Measurements from ENCODE around the gene RASSF4.

The RASSF4 gene

DNA sequence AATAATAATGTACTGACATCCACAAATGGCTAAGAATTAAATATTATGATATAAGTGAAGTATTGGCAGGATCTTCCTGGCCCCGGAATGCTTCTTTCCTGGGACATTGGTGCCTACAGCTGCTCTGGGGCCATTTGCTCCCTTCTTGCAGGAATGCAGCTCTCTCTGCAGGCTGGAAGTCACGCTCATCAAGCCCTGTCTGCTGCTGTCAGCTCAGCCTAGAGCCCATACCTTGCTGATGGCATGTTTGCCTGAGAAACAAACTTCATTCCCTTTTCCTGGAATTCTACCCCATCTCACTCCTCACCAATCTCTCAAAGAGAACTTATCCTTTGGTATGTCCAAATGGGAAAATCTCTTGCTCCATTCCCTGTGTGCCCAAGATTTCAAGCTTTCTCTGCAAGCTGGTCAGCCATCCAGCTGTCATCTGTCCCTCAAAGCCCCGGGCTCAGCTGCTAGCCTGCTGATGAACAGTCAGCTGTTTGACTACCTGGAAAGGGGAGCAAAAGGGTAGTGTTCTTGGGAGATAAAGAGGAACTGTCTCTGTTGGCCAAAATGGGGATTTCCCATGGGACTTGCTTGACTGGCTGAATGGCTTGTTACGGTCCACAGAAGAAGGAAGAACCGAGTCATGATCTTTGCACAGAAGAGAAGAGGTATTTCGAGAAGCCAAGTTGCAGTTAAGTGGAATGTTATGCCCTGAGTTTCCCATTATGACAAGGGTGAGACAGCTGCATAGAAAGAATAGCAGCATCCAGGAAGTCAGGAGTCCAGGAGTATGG lies 12.0 kb upstream of the RASSF4 start:
- TF ChIP-seq, protein P1, sequence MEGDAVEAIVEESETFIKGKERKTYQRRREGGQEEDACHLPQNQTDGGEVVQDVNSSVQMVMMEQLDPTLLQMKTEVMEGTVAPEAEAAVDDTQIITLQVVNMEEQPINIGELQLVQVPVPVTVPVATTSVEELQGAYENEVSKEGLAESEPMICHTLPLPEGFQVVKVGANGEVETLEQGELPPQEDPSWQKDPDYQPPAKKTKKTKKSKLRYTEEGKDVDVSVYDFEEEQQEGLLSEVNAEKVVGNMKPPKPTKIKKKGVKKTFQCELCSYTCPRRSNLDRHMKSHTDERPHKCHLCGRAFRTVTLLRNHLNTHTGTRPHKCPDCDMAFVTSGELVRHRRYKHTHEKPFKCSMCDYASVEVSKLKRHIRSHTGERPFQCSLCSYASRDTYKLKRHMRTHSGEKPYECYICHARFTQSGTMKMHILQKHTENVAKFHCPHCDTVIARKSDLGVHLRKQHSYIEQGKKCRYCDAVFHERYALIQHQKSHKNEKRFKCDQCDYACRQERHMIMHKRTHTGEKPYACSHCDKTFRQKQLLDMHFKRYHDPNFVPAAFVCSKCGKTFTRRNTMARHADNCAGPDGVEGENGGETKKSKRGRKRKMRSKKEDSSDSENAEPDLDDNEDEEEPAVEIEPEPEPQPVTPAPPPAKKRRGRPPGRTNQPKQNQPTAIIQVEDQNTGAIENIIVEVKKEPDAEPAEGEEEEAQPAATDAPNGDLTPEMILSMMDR (IDR thresholded peaks at IDR 0.05; ENCODE audit: low read depth, low read length, missing control alignments), result no peak
- no peak overlapping the region for H3K4me3 ChIP-seq (ENCODE audit: low read depth, low read length)
- H3K27ac ChIP-seq, result no peak overlapping the region
- no peaks in the 10 kb centered on the region for H3K27me3 ChIP-seq (replicated peaks)
- H3K36me3 ChIP-seq (replicated peaks), result no peaks in the 10 kb centered on the region
- no peak for DNase-seq
- in situ Hi-C loops (cut with HindIII; ENCODE audit: low pct_ligation_motif_present, low sequenced_read_pairs), result no loop called here

DNA sequence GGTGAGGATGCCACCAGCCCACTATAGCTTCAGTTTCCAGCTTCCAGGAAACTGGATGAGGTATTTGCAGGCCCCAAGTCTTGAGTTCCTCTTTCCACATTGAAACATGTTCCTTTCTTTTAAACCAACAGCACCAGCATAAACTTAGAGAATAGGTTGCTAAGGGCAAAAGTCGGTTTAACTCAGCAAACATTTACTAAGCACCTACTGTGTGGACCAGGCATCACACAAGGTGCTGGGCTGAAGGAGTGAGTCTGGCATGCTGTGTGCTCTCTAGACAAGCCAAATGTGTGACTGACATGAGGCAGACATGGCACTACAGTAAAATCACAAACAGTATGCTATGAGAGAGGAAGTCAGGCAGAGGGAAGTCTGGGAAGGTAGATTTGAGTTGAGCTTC lies 11.0 kb upstream of the RASSF4 start:
- H3K4me3 ChIP-seq (ENCODE audit: low read depth, low read length), result no peak overlapping the region
- DNase-seq, result no peak
- in situ Hi-C loops (cut with HindIII; ENCODE audit: low pct_ligation_motif_present, low sequenced_read_pairs), result no loop called here
- no peaks in the 10 kb centered on the region for H3K36me3 ChIP-seq (replicated peaks)
- TF ChIP-seq, protein P1 (IDR thresholded peaks at IDR 0.05; ENCODE audit: low read depth, low read length, missing control alignments), result no peak
- no peaks in the 10 kb centered on the region for H3K27me3 ChIP-seq (replicated peaks)
- no peak overlapping the region for H3K27ac ChIP-seq

DNA sequence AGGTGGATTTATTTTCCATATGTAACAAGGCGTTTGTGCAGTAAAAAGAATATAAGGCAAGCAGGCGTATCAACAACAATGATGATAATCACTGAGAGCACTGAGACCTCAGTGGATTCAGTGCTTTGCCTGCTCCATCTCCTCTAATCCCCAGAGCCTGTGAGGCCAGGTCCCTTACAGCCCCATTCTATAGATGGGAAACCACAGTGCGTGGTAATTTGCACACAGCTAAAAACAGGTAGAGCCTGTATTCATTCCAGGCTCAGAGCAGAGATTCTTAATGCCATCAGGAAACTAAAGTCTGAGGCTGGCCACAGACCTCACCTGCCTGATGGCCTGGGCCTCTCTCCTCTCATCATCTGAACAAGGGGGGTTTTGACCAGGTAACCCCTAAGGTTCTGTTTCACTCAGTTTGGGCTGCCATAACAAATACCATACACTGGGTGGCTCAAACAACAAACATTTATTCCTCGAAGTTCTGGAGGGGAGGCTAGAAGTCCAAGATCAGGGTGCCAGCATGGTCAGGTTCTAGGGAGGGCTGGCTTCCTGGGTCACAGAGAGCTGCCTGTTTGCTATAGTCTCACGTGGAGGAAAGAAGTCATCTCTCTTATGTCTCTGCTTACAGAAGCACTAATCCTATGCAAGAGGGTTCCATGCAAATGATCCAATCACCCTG lies 10.3 kb upstream of the RASSF4 start:
- DNase-seq, result no peak
- in situ Hi-C loops (cut with HindIII; ENCODE audit: low pct_ligation_motif_present, low sequenced_read_pairs), result no loop called here
- no peaks in the 10 kb centered on the region for H3K27me3 ChIP-seq (replicated peaks)
- no peak overlapping the region for H3K27ac ChIP-seq
- no peak overlapping the region for H3K4me3 ChIP-seq (ENCODE audit: low read depth, low read length)
- H3K36me3 ChIP-seq (replicated peaks), result no peaks in the 10 kb centered on the region
- TF ChIP-seq, protein P1 (IDR thresholded peaks at IDR 0.05; ENCODE audit: low read depth, low read length, missing control alignments), result peak; percentile 25

DNA sequence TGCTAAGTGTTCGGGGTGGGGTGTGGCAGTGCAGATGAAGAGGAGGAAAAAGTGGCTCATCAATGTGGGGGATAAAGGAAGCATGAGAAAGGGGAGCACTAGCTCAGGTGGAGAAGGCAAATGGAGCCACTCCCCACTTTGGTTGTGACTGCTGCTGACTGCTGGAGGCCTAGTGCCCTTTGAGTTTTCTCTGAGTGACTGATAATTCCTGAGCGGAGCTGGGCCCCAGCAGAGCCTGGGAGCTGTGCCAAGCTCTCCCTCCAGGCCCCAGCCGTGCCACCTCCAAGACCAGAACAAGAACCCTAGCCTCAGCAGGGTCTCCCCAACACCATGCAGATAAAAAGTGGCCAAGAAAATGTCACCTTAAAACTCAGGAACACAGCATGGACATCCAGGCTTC lies 9.7 kb upstream of the RASSF4 start:
- no peak for DNase-seq
- TF ChIP-seq, protein P1 (IDR thresholded peaks at IDR 0.05; ENCODE audit: low read depth, low read length, missing control alignments), result no peak
- in situ Hi-C loops (cut with HindIII; ENCODE audit: low pct_ligation_motif_present, low sequenced_read_pairs), result no loop called here
- Histone ChIP-seq H3K27me3 (replicated peaks) (no peaks in the 10 kb centered on the region), H3K4me3 (ENCODE audit: low read depth, low read length) (no peak overlapping the region), H3K27ac (no peak overlapping the region), H3K36me3 (replicated peaks) (no peaks in the 10 kb centered on the region)

DNA sequence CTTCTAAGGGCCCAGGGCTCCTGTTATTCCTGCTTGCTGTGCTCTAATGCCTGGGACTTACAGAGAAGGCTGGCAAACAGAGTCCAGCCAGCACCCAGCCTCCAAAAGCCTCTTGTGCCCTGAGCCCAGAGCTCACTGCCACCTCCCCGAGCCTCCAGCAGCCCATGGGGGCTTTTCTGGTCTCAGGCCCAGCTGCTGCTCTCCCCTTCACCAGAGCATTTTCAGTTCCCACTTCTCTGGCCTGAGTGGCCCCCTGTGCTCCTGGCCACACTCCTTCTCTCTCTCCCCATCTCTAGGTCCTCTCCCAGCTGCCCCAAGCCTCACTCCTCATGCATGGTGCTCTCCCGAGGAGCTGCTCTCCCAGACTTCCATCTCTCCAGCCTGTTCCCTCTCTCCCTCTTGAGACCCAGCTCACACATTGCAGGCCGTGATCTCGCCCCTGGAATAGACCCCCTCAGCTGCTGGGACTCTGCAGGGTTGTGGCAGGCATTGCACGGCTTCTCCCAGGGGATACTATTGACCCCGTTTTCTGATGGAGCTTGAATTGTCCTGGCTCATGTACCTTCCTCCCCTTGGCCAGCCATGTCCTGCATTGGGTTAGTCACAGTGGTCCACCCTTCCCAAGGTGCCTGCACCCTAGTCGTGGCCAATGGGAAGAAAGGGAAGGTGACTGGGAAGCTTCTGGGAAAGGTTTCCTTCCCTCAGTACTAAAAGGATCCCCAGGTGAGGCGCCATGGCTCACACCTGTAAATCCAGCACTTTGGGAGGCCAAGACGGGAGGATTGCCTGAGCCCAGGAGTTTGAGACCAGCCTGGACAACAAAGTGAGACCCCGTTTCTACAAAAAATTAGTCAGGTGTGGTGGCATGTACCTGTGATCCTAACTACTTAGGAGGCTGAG lies 9.0 kb upstream of the RASSF4 start:
- TF ChIP-seq, protein P1 (IDR thresholded peaks at IDR 0.05; ENCODE audit: low read depth, low read length, missing control alignments), result no peak
- in situ Hi-C loops (cut with HindIII; ENCODE audit: low pct_ligation_motif_present, low sequenced_read_pairs), result no loop called here

More for the DNA sequence above, 9.0 kb upstream of the RASSF4 start:
- H3K36me3 ChIP-seq (replicated peaks), result no peaks in the 10 kb centered on the region
- DNase-seq, result no peak
- H3K27me3 ChIP-seq (replicated peaks), result no peaks in the 10 kb centered on the region
- no peak overlapping the region for H3K4me3 ChIP-seq (ENCODE audit: low read depth, low read length)
- H3K27ac ChIP-seq, result no peak overlapping the region
